OCI-LY1 (cell line): ENCODE measurements around the gene FKBP14.

Experiments
- H2AFZ ChIP-seq: fragments of 200-600 bp; sonication (generic), shearing (Covaris generic); 2 replicates; pipeline ENCODE4 v1.6.0; 2014; ENCODE audit warnings: antibody characterized with exemption, mild to moderate bottlenecking, low read length
- H3F3A ChIP-seq: fragments of 200-600 bp; sonication (generic), shearing (Covaris generic); 2 replicates; pipeline ENCODE4 v1.6.0; 2014; ENCODE audit warnings: mild to moderate bottlenecking, antibody characterized with exemption, low read length, moderate library complexity; ENCODE audit not compliant: insufficient read depth
- H3K27ac ChIP-seq: fragments of 200-600 bp; sonication (generic); 2 replicates; pipeline ENCODE4 v1.5.1; 2014; ENCODE audit warnings: low read length, mixed run types, mild to moderate bottlenecking, low read depth; ENCODE audit not compliant: poor library complexity, severe bottlenecking
- H3K27me3 ChIP-seq: fragments of 200-600 bp; sonication (generic); 2 replicates; pipeline ENCODE4 v1.6.0; 2014; ENCODE audit warnings: antibody characterized with exemption, mild to moderate bottlenecking, low read length, moderate library complexity; ENCODE audit not compliant: insufficient read depth
- H3K36me3 ChIP-seq: fragments of 200-600 bp; sonication (generic); 2 replicates; pipeline ENCODE4 v1.6.1; 2014; ENCODE audit warnings: mild to moderate bottlenecking, antibody characterized with exemption, low read length, moderate library complexity, mixed read lengths; ENCODE audit not compliant: insufficient read depth
- H3K4me1 ChIP-seq: fragments of 200-600 bp; sonication (generic); 2 replicates; pipeline ENCODE4 v1.5.1; 2014; ENCODE audit warnings: mild to moderate bottlenecking, low read length, moderate library complexity; ENCODE audit not compliant: insufficient read depth, severe bottlenecking
- H3K4me2 ChIP-seq: fragments of 200-600 bp; sonication (generic), shearing (Covaris generic); 2 replicates; pipeline ENCODE4 v1.6.1; 2014; ENCODE audit warnings: low read length
- H3K4me3 ChIP-seq: fragments of 200-600 bp; sonication (generic); 2 replicates; pipeline ENCODE4 v1.5.1; 2014; ENCODE audit warnings: low read length, low read depth, mild to moderate bottlenecking, mixed read lengths; ENCODE audit not compliant: poor library complexity, severe bottlenecking
- H3K79me2 ChIP-seq: fragments of 200-600 bp; shearing (Covaris generic); 2 replicates; pipeline ENCODE4 v1.6.1; 2016; ENCODE audit warnings: mixed run types, low read length, mixed read lengths; ENCODE audit not compliant: insufficient read depth
- H3K9ac ChIP-seq: fragments of 200-600 bp; sonication (generic), shearing (Covaris generic); 2 replicates; pipeline ENCODE4 v1.6.1; 2014; ENCODE audit warnings: mild to moderate bottlenecking, low read length, mixed read lengths
- H3K9me2 ChIP-seq: fragments of 200-600 bp; sonication (generic), shearing (Covaris generic); 2 replicates; pipeline ENCODE4 v1.6.1; 2014; ENCODE audit warnings: low read depth, mild to moderate bottlenecking, low read length, mixed read lengths
- H3K9me3 ChIP-seq: fragments of 200-600 bp; shearing (Covaris generic); 2 replicates; pipeline ENCODE4 v1.6.1; 2014; ENCODE audit warnings: low read length, mixed read lengths
- H4K20me1 ChIP-seq: fragments of 200-600 bp; sonication (generic), shearing (Covaris generic); 2 replicates; pipeline ENCODE4 v1.6.0; 2016; ENCODE audit warnings: mild to moderate bottlenecking, low read length; ENCODE audit not compliant: insufficient read depth
- EZH2 ChIP-seq: fragments of 200-600 bp; sonication (generic), shearing (Covaris generic); IDR thresholded peaks from 2 replicates; pipeline ENCODE4 v1.8.0; 2017; ENCODE audit warnings: borderline replicate concordance, mixed run types, mild to moderate bottlenecking, antibody characterized with exemption, low read length, moderate library complexity, mixed read lengths
- TF ChIP-seq, protein P1 (sequence below): fragments of 200-600 bp; sonication (generic), shearing (Covaris generic); IDR thresholded peaks from 2 replicates; pipeline ENCODE4 v1.5.1; 2017; ENCODE audit warnings: mild to moderate bottlenecking, antibody characterized with exemption, low read length, moderate library complexity, mixed read lengths

FKBP14 gene

GRCh38 chr7:30066687-30067086 is 40.2 kb upstream of the FKBP14 start:
- Histone ChIP-seq H3K4me1 (peaks cover 6% of the 10 kb centered on the region), H3K4me2 (no peak overlapping the region), H3K36me3 (no peaks in the 10 kb centered on the region), H2AFZ (no peak overlapping the region), H3K4me3 (no peak overlapping the region), H3K9me2 (no peaks in the 10 kb centered on the region), H3K27ac (no peak overlapping the region), H3F3A (no peaks in the 10 kb centered on the region), H3K27me3 (no peaks in the 10 kb centered on the region), H3K79me2 (no peaks in the 10 kb centered on the region), H3K9me3 (no peaks in the 10 kb centered on the region), H4K20me1 (no peaks in the 10 kb centered on the region), H3K9ac (no peak overlapping the region)
- TF ChIP-seq, protein P1, sequence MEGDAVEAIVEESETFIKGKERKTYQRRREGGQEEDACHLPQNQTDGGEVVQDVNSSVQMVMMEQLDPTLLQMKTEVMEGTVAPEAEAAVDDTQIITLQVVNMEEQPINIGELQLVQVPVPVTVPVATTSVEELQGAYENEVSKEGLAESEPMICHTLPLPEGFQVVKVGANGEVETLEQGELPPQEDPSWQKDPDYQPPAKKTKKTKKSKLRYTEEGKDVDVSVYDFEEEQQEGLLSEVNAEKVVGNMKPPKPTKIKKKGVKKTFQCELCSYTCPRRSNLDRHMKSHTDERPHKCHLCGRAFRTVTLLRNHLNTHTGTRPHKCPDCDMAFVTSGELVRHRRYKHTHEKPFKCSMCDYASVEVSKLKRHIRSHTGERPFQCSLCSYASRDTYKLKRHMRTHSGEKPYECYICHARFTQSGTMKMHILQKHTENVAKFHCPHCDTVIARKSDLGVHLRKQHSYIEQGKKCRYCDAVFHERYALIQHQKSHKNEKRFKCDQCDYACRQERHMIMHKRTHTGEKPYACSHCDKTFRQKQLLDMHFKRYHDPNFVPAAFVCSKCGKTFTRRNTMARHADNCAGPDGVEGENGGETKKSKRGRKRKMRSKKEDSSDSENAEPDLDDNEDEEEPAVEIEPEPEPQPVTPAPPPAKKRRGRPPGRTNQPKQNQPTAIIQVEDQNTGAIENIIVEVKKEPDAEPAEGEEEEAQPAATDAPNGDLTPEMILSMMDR, result no peak
- TF ChIP-seq EZH2, result no peak

DNA sequence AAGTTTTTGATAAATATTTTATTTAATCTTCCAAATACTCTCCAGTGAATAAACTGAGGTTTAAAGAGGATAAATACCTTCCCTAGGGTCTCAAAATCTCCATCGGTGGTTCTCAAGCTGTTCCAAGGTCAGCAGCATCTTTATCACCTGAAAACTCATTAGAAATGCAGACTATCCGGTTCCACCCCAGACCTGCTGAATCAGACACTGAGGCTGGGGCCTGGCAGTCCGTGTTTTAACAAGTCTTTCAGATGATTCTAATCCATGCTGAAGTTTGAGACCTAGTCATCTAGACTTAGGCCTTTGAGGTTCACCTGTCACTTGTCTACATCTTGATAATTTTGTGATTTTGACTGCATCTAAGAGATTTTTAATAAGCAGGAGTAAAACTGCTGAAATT is 39.2 kb upstream of the FKBP14 start:
- Histone ChIP-seq H3K4me1 (peaks cover 6% of the 10 kb centered on the region), H3K9me3 (no peaks in the 10 kb centered on the region), H3K4me3 (no peak overlapping the region), H3F3A (no peaks in the 10 kb centered on the region), H3K27ac (no peak overlapping the region), H3K9ac (no peak overlapping the region), H4K20me1 (no peaks in the 10 kb centered on the region), H3K27me3 (no peaks in the 10 kb centered on the region), H3K36me3 (no peaks in the 10 kb centered on the region), H3K4me2 (no peak overlapping the region), H2AFZ (no peak overlapping the region), H3K79me2 (no peaks in the 10 kb centered on the region), H3K9me2 (no peaks in the 10 kb centered on the region)
- TF ChIP-seq, protein P1, result no peak
- no peak for TF ChIP-seq EZH2

GRCh38 chr7:30062587-30062986 is 36.1 kb upstream of the FKBP14 start:
- peaks cover 11% of the 10 kb centered on the region for H3K36me3 ChIP-seq
- H3K9me3 ChIP-seq, result no peaks in the 10 kb centered on the region

More at GRCh38 chr7:30062587-30062986, 36.1 kb upstream of the FKBP14 start:
- H3K79me2 ChIP-seq, result no peaks in the 10 kb centered on the region
- no peaks in the 10 kb centered on the region for H3K9me2 ChIP-seq
- H3K27ac ChIP-seq, result no peak overlapping the region
- H3F3A ChIP-seq, result no peaks in the 10 kb centered on the region
- no peaks in the 10 kb centered on the region for H4K20me1 ChIP-seq
- peaks cover 6% of the 10 kb centered on the region for H3K4me1 ChIP-seq
- no peak overlapping the region for H3K4me3 ChIP-seq
- H2AFZ ChIP-seq, result no peak overlapping the region
- TF ChIP-seq EZH2, result no peak
- TF ChIP-seq, protein P1, result peak; percentile 93
- H3K27me3 ChIP-seq, result no peaks in the 10 kb centered on the region
- no peak overlapping the region for H3K4me2 ChIP-seq
- H3K9ac ChIP-seq, result no peak overlapping the region
